Adrenal gland (tissue), 5 donors: Measurements from ENCODE around the gene SNX25.

Source experiments
- POLR2A ChIP-seq, 2 donors: fragments of 450-650 bp; IDR thresholded peaks; one replicate each; pipeline ENCODE4 v1.6.1; 2017; ENCODE audit warnings: antibody characterized with exemption in 2 of 2, mild to moderate bottlenecking in 2 of 2, moderate library complexity in 1 of 2
- TF ChIP-seq, protein P1 (sequence below), 6 experiments: fragments of 450-650 bp in 4 of 6; fragments of 200-600 bp in 2 of 6; sonication (generic) in 1 of 6; IDR thresholded peaks; 1 replicate in 5 of 6; 2 replicates in 1 of 6; pipeline versions ENCODE4 v1.5.1 to v1.8.0; 2016 to 2021; ENCODE audit warnings: antibody characterized with exemption in 6 of 6, mild to moderate bottlenecking in 2 of 6, moderate library complexity in 1 of 6
- donor health status: DM: no; HTN: no; CAD: no.

DNA sequence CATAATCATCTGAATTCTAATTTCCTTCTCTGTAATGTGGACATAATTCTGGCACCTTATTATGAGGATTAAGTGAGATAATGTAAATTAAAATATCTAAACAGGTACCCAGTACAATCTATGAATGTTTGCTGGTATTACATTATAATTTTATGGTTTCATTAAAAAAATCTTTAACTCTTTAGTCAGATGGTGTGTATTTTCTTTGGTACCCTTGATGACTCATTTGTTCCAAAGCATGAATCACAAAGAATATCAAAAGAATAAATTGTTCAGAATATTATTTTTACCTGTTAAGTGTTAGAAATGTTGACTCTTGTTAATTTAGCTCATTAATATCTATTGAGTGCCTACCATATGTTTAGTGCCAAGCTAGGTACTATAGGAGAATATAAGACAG lies 74.3 kb downstream of the SNX25 start:
- TF ChIP-seq, protein P1, sequence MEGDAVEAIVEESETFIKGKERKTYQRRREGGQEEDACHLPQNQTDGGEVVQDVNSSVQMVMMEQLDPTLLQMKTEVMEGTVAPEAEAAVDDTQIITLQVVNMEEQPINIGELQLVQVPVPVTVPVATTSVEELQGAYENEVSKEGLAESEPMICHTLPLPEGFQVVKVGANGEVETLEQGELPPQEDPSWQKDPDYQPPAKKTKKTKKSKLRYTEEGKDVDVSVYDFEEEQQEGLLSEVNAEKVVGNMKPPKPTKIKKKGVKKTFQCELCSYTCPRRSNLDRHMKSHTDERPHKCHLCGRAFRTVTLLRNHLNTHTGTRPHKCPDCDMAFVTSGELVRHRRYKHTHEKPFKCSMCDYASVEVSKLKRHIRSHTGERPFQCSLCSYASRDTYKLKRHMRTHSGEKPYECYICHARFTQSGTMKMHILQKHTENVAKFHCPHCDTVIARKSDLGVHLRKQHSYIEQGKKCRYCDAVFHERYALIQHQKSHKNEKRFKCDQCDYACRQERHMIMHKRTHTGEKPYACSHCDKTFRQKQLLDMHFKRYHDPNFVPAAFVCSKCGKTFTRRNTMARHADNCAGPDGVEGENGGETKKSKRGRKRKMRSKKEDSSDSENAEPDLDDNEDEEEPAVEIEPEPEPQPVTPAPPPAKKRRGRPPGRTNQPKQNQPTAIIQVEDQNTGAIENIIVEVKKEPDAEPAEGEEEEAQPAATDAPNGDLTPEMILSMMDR (IDR thresholded peaks at IDR 0.05) = no peak
- TF ChIP-seq POLR2A (IDR thresholded peaks at IDR 0.05) = no peak
